GM20431 (cell line): ENCODE data around the gene MUC6.

Experiments used
- in situ Hi-C: fragments of 300-500 bp; cut with MseI, MboI; formaldehyde crosslinking; loops from one replicate; pipeline ENCODE4 v1.15.0; 2020; ENCODE audit warnings: low sequenced_read_pairs; ENCODE audit not compliant: unreplicated experiment

The MUC6 gene

GRCh38 chr11:1014276-1014675 lies 22.2 kb downstream of the MUC6 start:
- in situ Hi-C loops, result no loop called here

- in situ Hi-C loops, result no loop called here
These were observed 22.9 kb downstream of the MUC6 start for GRCh38 chr11:1013631-1013935.

GRCh38 chr11:1012740-1013630 lies 23.5 kb downstream of the MUC6 start:
- in situ Hi-C loops, result no loop called here

GRCh38 chr11:1012291-1012690 lies 24.2 kb downstream of the MUC6 start:
- in situ Hi-C loops, result no loop called here

GRCh38 chr11:1011320-1011698 lies 25.2 kb downstream of the MUC6 start:
- in situ Hi-C loops, result no loop called here

GRCh38 chr11:1010551-1011319 lies 25.8 kb downstream of the MUC6 start:
- in situ Hi-C loops, result no loop called here

- in situ Hi-C loops, result no loop called here
These were observed 26.5 kb downstream of the MUC6 start for GRCh38 chr11:1009991-1010390.

- in situ Hi-C loops, result no loop called here
These were observed 27.1 kb downstream of the MUC6 start for GRCh38 chr11:1009371-1009770.

GRCh38 chr11:1008803-1009145 lies 27.7 kb downstream of the MUC6 start:
- in situ Hi-C loops, result no loop called here

- in situ Hi-C loops, result no loop called here
These were observed 28.3 kb downstream of the MUC6 start for GRCh38 chr11:1008001-1008802.

- in situ Hi-C loops, result no loop called here
These were observed 29.2 kb downstream of the MUC6 start for GRCh38 chr11:1007279-1007678.

- in situ Hi-C loops, result no loop called here
These were observed 29.8 kb downstream of the MUC6 start for GRCh38 chr11:1006762-1007161.

- in situ Hi-C loops, result no loop called here
These were observed 30.6 kb downstream of the MUC6 start for GRCh38 chr11:1005928-1006327.

- in situ Hi-C loops, result no loop called here
These were observed 33.4 kb downstream of the MUC6 start for GRCh38 chr11:1003159-1003558.

- in situ Hi-C loops, result no loop called here
These were observed 34.0 kb downstream of the MUC6 start for GRCh38 chr11:1002406-1002984.

GRCh38 chr11:1001617-1002405 lies 34.7 kb downstream of the MUC6 start:
- in situ Hi-C loops, result no loop called here

- in situ Hi-C loops, result no loop called here
These were observed 35.9 kb downstream of the MUC6 start for GRCh38 chr11:1000357-1001278.

GRCh38 chr11:999009-999408 lies 37.5 kb downstream of the MUC6 start:
- in situ Hi-C loops, result no loop called here

- in situ Hi-C loops, result no loop called here
These were observed 38.6 kb downstream of the MUC6 start for GRCh38 chr11:997907-998306.
